ENCODE measurements around the gene ITFG1.
A peak's percentile ranks its signal among the peaks of the same experiment; 100 is the strongest.
"Not testable (repeated sequence)": the region's sequence is repeated elsewhere in the genome, so short reads cannot be mapped to it uniquely, and the experiment has no call there.

ITFG1 gene

GRCh38 chr16:47260503-47260902, 200.4 kb downstream of the ITFG1 start:
- H3K27ac ChIP-seq: no peak overlapping the region
- no peak for DNase-seq (ENCODE audit: low read depth, low spot score)

GRCh38 chr16:47258874-47259461, 201.9 kb downstream of the ITFG1 start:
- no peak overlapping the region for H3K27ac ChIP-seq
- no peak for DNase-seq (ENCODE audit: low read depth, low spot score)

- H3K27ac ChIP-seq: no peak overlapping the region
- no peak for DNase-seq (ENCODE audit: low read depth, low spot score)
Measured at GRCh38 chr16:47254756-47255155, 206.1 kb downstream of the ITFG1 start.

- DNase-seq (ENCODE audit: low read depth, low spot score): no peak
Measured at GRCh38 chr16:47250983-47251382, 209.9 kb downstream of the ITFG1 start.

GRCh38 chr16:47247690-47248089, 213.2 kb downstream of the ITFG1 start:
- DNase-seq (ENCODE audit: low read depth, low spot score): no peak
- H3K27ac ChIP-seq: peak overlapping the region; percentile 15

More at GRCh38 chr16:47250983-47251382, 209.9 kb downstream of the ITFG1 start:
- H3K27ac ChIP-seq: no peak overlapping the region

- H3K27ac ChIP-seq: no peak overlapping the region
- no peak for DNase-seq (ENCODE audit: low read depth, low spot score)
Measured at GRCh38 chr16:47244206-47244605, 216.7 kb downstream of the ITFG1 start.

GRCh38 chr16:47241061-47241460, 219.8 kb downstream of the ITFG1 start:
- DNase-seq (ENCODE audit: low read depth, low spot score): no peak

GRCh38 chr16:47236716-47237115, 224.1 kb downstream of the ITFG1 start:
- DNase-seq (ENCODE audit: low read depth, low spot score): no peak
- no peak overlapping the region for H3K27ac ChIP-seq

More at GRCh38 chr16:47241061-47241460, 219.8 kb downstream of the ITFG1 start:
- H3K27ac ChIP-seq: no peak overlapping the region

- DNase-seq (ENCODE audit: low read depth, low spot score): no peak
- no peak overlapping the region for H3K27ac ChIP-seq
Measured at GRCh38 chr16:47230296-47230695, 230.6 kb downstream of the ITFG1 start.

- H3K27ac ChIP-seq: no peak overlapping the region
- DNase-seq (ENCODE audit: low read depth, low spot score): no peak
Measured at GRCh38 chr16:47229053-47230050, 231.5 kb downstream of the ITFG1 start.

- DNase-seq (ENCODE audit: low read depth, low spot score): no peak
- no peak overlapping the region for H3K27ac ChIP-seq
Measured at GRCh38 chr16:47228241-47228640, 232.6 kb downstream of the ITFG1 start.

- DNase-seq (ENCODE audit: low read depth, low spot score): no peak
- no peak overlapping the region for H3K27ac ChIP-seq
Measured at GRCh38 chr16:47213761-47214440, 247.0 kb downstream of the ITFG1 start.

GRCh38 chr16:47211218-47211617, 249.6 kb downstream of the ITFG1 start:
- no peak overlapping the region for H3K27ac ChIP-seq

GRCh38 chr16:47204736-47205504, 255.9 kb downstream of the ITFG1 start:
- DNase-seq (ENCODE audit: low read depth, low spot score): no peak
- H3K27ac ChIP-seq: no peak overlapping the region

More at GRCh38 chr16:47211218-47211617, 249.6 kb downstream of the ITFG1 start:
- no peak for DNase-seq (ENCODE audit: low read depth, low spot score)

GRCh38 chr16:47203433-47203832, 257.4 kb downstream of the ITFG1 start:
- DNase-seq (ENCODE audit: low read depth, low spot score); H3K27ac ChIP-seq: not testable (repeated sequence)

- H3K27ac ChIP-seq: no peak overlapping the region
Measured at GRCh38 chr16:47198180-47198575, 262.7 kb downstream of the ITFG1 start.

GRCh38 chr16:47197536-47198179, 263.2 kb downstream of the ITFG1 start:
- DNase-seq (ENCODE audit: low read depth, low spot score): no peak
- H3K27ac ChIP-seq: no peak overlapping the region

More at GRCh38 chr16:47198180-47198575, 262.7 kb downstream of the ITFG1 start:
- DNase-seq (ENCODE audit: low read depth, low spot score): no peak

GRCh38 chr16:47196457-47196856, 264.4 kb downstream of the ITFG1 start:
- DNase-seq (ENCODE audit: low read depth, low spot score): no peak
- H3K27ac ChIP-seq: no peak overlapping the region

- H3K27ac ChIP-seq: no peak overlapping the region
- no peak for DNase-seq (ENCODE audit: low read depth, low spot score)
Measured at GRCh38 chr16:47182318-47182717, 278.5 kb downstream of the ITFG1 start.
